HG03039 (cell line): ENCODE measurements around the gene CCDC77.
"Not testable (repeated sequence)": the region's sequence is repeated elsewhere in the genome, so short reads cannot be mapped to it uniquely, and the experiment has no call there.

ENCODE experiments used
- ATAC-seq: cut with Tn5 transposase; IDR thresholded peaks from one replicate; pipeline ENCODE4 v1.9.1; 2021; ENCODE audit warnings: mild to moderate bottlenecking, moderate library complexity; ENCODE audit not compliant: unreplicated experiment

The CCDC77 gene

DNA sequence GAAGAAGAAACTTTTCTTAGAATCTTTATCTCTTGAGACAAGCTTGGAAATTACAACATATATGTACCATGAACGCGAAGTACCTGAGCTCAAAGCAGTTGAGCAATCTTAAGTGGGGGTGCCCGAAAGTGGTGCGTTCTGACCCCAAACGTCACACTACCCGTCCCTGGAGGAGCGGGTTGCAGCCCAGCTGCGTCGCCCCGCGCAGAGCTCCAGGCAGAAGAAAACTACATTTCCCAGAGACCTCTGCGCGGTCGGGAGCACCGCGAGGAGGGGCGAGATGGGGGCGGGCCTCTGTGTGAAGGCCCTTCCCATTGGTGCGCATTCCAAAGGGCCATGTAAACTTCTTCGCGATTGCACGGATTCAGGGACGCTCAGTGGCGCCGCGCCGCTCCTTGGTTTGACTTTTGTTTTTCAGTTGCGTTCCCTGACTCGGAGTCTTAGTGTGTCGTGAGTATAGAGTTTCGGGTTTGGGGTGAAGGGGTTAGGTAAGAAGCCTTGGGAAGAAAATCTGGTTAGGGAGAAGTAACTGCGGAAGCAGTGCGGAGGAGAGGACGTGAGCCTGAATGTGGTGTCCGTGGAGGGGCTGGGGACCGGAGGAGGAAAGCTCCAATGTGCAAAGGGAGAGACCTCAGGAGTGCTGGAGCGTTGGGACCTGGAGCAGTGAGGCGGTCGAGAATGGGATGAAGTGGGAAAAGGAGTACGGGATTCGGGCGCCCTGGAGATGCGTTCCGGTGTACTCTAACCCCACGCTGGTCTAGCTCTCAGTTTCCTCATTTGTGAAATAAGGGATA, at the start of gene CCDC77:
Gene CCDC77, plus strand, starts transcription at position 410 of the 794 bp plus-strand sequence. CDS start 7,740 bp downstream, outside the sequence.
- peak; percentile 96 for ATAC-seq

- no peak for ATAC-seq
Measured at GRCh38 chr12:356276-356988, 45.0 kb upstream of the CCDC77 start.

DNA sequence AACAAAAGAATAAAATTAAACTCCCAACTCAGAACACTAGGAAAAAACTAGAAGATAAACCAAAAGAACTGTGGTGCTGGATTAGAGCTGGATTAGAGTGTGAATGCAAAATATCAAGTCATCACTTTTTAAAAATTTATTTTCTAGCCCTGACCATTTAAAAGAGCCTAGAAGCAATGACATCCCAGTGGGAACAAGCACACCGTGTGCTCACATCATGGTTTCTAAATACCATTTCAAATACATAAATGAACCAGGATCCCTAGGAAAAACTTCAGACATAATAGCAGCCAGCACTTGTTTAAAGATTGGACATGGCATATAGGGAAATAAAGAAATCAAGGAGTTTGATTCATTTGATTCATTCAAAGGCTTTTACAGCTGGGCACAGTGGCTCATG, 42.4 kb upstream of the CCDC77 start:
- no peak for ATAC-seq

DNA sequence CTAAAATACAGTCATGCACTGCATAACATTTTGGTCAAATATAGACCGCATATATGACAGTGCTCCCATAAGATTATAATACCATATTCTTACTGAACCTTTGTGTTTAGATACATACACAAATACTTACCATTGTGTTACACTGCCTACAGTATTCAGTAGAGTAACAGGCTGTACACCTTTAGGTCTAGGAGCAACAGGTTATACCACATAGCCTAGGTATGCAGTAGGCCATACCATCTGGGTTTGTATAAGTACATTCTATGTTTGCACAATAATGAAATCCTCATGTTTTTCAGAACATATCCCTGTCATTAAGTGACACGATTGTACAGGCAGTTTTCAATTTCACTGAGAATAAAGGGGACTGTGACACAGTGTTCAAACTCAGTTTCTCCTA, 34.6 kb upstream of the CCDC77 start:
- no peak for ATAC-seq

GRCh38 chr12:367972-368371, 33.5 kb upstream of the CCDC77 start:
- no peak for ATAC-seq

DNA sequence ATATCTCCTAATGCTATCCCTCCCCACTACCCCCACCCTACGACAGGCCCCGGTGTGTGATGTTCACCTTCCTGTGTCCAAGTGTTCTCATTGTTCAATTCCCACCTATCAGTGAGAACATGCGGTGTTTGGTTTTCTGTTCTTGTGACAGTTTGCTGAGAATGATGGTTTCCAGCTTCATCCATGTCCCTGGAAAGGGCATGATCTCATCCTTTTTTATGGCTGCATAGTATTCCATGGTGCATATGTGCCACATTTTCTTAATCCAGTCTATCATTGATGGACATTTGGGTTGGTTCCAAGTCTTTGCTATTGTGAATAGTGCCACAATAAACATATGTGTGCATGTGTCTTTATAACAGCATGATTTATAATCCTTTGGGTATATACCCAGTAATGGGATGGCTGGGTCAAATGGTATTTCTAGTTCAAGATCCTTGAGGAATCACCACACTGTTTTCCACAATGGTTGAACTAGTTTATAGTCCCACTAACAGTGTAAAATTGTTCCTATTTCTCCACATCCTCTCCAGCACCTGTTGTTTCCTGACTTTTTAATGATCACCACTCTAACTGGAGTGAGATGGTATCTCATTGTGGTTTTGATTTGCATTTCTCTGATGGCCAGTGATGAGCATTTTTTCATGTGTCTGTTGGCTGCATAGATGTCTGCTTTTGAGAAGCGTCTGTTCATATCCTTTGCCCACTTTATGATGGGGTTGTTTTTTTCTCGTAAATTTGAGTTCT, 30.5 kb upstream of the CCDC77 start:
- ATAC-seq = not testable (repeated sequence)

DNA sequence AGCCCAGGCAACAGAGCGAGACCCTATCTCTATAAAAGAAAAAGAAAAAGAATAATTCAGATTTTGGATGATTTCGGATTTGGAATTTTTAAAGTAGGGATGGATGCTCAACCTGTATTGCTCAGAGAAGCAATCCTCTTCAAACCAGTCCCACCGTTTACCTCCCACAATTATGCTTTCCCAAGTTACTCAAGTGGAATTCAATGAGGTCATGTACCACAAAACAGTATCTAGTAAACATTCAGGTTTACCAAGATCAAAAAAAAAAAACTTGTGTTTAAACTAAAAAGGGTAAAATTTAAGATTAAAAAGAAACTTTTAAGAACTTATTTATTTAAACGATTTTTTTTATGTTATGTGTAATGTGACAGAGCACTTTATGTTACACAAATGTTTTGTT, 14.8 kb upstream of the CCDC77 start:
- no peak for ATAC-seq

- no peak for ATAC-seq
Measured at GRCh38 chr12:388012-388411, 13.4 kb upstream of the CCDC77 start.

DNA sequence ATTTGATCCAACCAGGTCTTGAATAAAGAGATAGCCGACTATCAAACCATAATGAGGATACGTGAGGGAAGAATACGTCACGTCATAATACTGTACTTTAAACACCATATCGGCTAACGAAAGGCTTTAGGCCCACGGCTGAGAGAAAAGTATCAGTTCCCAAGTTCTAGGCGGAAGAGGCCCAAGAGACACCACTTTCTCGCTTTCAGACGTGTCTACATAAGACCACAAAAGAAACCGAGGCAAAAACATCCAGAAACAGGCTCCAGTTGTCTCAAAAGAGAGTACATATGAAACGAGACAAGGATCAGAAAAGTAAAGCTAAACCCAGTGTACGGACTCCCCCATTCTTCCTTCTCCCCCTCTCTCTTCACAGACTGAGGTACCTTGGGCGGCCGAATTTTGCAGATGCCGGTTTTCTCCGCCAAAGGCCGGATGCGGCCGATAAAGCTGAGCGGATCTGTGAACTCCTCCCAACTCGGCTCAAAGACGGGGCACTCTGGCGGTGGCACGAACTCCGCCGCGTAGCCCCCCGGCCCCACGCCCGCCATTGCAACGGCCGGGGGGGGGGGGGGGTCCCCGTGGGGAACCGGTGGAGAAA, 12.8 kb upstream of the CCDC77 start:
- ATAC-seq = peak; percentile 19

GRCh38 chr12:389142-390096, 12.0 kb upstream of the CCDC77 start, which contains the start of gene KDM5A:
KDM5A (minus strand) TSS chr12:389320; CDS start chr12:389091, 229 bp downstream.
- ATAC-seq = peak; percentile 86

GRCh38 chr12:400828-401227, 616 bp upstream of the CCDC77 start:
- no peak for ATAC-seq

DNA sequence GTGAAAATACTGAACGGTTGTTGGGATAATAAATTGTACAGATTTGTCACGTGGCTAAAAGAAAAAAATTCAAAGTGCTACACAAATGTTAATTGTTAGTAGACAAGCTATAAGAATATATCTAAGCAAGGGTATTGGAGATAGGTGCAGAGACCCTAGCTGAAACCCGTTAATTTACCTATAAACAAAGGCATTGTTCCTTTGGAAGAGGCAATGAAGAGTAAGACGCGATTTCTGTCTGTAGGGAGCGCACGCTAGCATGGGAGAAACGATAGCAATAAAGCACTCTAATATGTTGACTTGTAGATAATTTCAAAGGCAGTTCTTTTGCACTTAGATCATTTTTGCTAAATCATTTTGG, 565 bp downstream of the CCDC77 start:
- no peak for ATAC-seq

GRCh38 chr12:414859-415258, 13.4 kb downstream of the CCDC77 start:
- ATAC-seq = no peak

DNA sequence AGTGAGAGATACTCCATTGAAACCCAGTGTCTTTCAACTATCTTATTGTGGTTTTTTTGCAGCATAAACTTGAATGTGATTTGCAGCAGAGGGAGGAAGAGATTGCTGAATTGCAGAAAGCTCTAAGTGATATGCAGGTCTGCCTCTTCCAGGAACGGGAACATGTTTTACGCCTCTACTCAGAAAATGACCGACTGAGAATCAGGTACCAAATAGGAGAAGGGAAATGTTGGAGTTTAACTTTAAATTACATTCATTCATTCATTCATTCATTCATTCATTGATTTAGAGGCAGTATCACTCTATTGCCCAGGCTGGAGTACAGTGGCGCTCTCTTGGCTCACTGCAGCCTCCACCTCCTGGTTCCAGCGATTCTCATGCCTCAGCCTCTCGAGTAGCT, 17.0 kb downstream of the CCDC77 start:
- ATAC-seq = no peak

DNA sequence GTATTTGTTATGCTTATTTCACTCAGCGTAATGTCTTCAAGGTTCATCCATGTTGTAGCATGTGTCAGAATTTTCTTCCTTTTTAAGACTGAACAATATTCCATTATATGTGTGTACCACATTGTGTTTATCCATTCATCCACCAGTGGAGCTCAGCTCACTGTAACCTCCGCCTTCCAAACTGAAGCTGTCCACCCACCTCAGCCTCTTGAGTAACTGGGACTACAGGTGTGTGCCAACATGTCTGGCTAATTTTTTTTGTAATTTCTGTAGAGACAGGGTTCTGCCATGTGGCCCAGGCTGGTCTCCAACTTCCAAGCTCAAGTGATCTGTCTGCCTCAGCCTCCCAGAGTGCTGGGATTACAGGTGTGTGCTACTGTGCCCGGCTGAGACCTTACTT, 21.1 kb downstream of the CCDC77 start:
- ATAC-seq = no peak

DNA sequence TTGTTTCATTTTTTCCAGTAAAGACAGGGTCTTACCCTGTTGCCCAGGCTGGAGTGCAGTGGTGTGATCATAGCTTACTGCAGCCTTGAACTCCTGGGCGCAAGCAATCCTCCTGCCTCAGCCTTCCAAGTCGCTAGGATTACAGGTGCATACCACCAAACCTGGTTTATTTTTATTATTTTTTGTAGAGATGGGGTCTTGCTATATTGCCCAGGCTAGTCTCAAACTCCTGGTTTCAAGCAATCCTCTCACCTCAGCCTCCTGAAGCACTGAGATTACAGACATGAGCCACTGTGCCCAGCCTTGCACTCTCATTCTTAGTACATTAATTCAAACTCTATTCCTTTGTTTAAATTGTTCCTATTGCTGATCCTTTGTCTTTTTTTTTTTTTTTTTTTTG, 34.3 kb downstream of the CCDC77 start:
- not testable (repeated sequence) for ATAC-seq

GRCh38 chr12:442235-442884, 40.9 kb downstream of the CCDC77 start:
- ATAC-seq = no peak

DNA sequence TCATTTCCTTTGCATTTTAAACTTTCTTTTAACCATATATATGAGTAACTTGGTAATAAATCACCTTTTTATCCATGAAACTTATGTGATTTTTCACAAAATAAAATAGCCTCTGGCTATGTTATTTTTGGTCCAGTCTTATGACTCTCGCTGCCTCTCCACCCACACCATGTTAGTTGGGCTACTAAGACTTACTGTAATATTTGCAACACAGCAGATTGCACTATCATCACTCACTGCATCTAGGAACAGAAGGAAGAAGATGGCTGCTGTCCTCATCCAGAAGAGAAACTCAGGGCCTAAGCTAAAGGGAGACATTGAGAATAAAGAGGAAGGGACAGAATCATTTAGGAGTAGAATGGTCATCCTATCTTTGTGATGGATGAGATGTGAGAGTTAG, 45.7 kb downstream of the CCDC77 start:
- no peak for ATAC-seq

- no peak for ATAC-seq
Measured at GRCh38 chr12:449203-449602, 47.8 kb downstream of the CCDC77 start.

GRCh38 chr12:450438-450837, 49.0 kb downstream of the CCDC77 start:
- ATAC-seq = no peak
